Esophagus (tissue), 2 donors: ENCODE results near the gene CRIM1. TPM values are rescaled to one million over a fixed set of nuclear protein-coding genes. Genes with fewer than 3 reads are reported as not detected.

Experiments
- H3K27ac ChIP-seq, 2 donors: one replicate each; pipeline ENCODE4 v1.5.1; 2013; ENCODE audit warnings: low read depth in 2 of 2, mild to moderate bottlenecking in 2 of 2, inconsistent platforms in 1 of 2, low read length in 1 of 2, moderate library complexity in 1 of 2
- H3K27me3 ChIP-seq, 2 donors: one replicate each; pipeline ENCODE4 v1.6.1; 2013; ENCODE audit warnings: low read length in 2 of 2, control low read depth in 1 of 2, mild to moderate bottlenecking in 1 of 2; ENCODE audit not compliant: insufficient read depth in 2 of 2, control insufficient read depth in 1 of 2
- H3K36me3 ChIP-seq, 2 donors: one replicate each; pipeline ENCODE4 v1.6.1; 2013; ENCODE audit warnings: low read length in 1 of 2; ENCODE audit not compliant: control insufficient read depth in 2 of 2, insufficient read depth in 2 of 2
- H3K4me1 ChIP-seq, 2 donors: one replicate each; pipeline ENCODE4 v1.6.1; 2013; ENCODE audit warnings: low read length in 1 of 2; ENCODE audit not compliant: control insufficient read depth in 2 of 2, insufficient read depth in 2 of 2
- H3K4me3 ChIP-seq, 2 donors: one replicate each; pipeline ENCODE4 v1.5.1; 2013; ENCODE audit warnings: low read length in 2 of 2, mild to moderate bottlenecking in 2 of 2, low read depth in 1 of 2, moderate library complexity in 1 of 2
- H3K9me3 ChIP-seq, 2 donors: one replicate each; pipeline ENCODE4 v1.6.1; 2013; ENCODE audit warnings: mild to moderate bottlenecking in 2 of 2, low read depth in 1 of 2, low read length in 1 of 2, moderate library complexity in 1 of 2; ENCODE audit not compliant: control insufficient read depth in 2 of 2, insufficient read depth in 1 of 2
- WGBS, 2 donors: extraction: QIAGEN DNeasy Blood & Tissue Kit; methylation state at CpG; one replicate each; pipeline ENCODE4 v1.1.7; 2013; 5-methylcytosine and 5-hydroxymethylcytosine counted together
- polyA plus RNA-seq, 2 donors: library from polyadenylated mRNA; stranded (reverse); fragments of 200-250 nt; gene quantifications; one replicate each; pipeline ENCODE4 v1.2.3, GENCODE V29; 2013
- donor health status: healthy with polysubstance abuse.
- donor health status: Bipolar disorder and iron deficiency.

The CRIM1 gene
- polyA plus RNA-seq, 2 donors = 5.9 to 10.3 TPM

GRCh38 chr2:36526226-36526625, 170.6 kb downstream of the CRIM1 start:
- no peaks in the 10 kb centered on the region for H3K9me3 ChIP-seq
- no peaks in the 10 kb centered on the region for H3K27me3 ChIP-seq
- H3K27ac ChIP-seq = no peak overlapping the region
- peaks cover 0 to 6% of the 10 kb centered on the region in 2 donors for H3K36me3 ChIP-seq
- H3K4me3 ChIP-seq = no peak overlapping the region
- 73 to 74% methylated on average over 2 of the region's 2 CpGs for WGBS, 2 donors
- no peaks in the 10 kb centered on the region for H3K4me1 ChIP-seq

- WGBS, 2 donors = 83% methylated on average over 4 of the region's 4 CpGs
- H3K27ac ChIP-seq = no peak overlapping the region
These were observed 172.7 kb downstream of the CRIM1 start for GRCh38 chr2:36528274-36528673.

GRCh38 chr2:36528766-36529392, 173.3 kb downstream of the CRIM1 start:
- H3K27ac ChIP-seq = no peak overlapping the region
- WGBS, 2 donors = 81 to 87% methylated on average over 7 of the region's 7 CpGs

More at GRCh38 chr2:36528274-36528673, 172.7 kb downstream of the CRIM1 start:
- H3K9me3 ChIP-seq = no peaks in the 10 kb centered on the region
- peaks cover 0 to 6% of the 10 kb centered on the region in 2 donors for H3K36me3 ChIP-seq
- no peaks in the 10 kb centered on the region for H3K4me1 ChIP-seq
- H3K4me3 ChIP-seq = no peak overlapping the region
- H3K27me3 ChIP-seq = no peaks in the 10 kb centered on the region

GRCh38 chr2:36530178-36530982, 174.8 kb downstream of the CRIM1 start:
- Histone ChIP-seq H3K4me3 (no peak overlapping the region), H3K27ac (no peak overlapping the region), H3K36me3 (peaks cover 0 to 6% of the 10 kb centered on the region in 2 donors), H3K9me3 (no peaks in the 10 kb centered on the region), H3K27me3 (no peaks in the 10 kb centered on the region), H3K4me1 (no peaks in the 10 kb centered on the region)
- WGBS, 2 donors = 90 to 92% methylated on average over 9 of the region's 9 CpGs

More at GRCh38 chr2:36528766-36529392, 173.3 kb downstream of the CRIM1 start:
- Histone ChIP-seq H3K4me1 (no peaks in the 10 kb centered on the region), H3K36me3 (peaks cover 0 to 6% of the 10 kb centered on the region in 2 donors), H3K27me3 (no peaks in the 10 kb centered on the region), H3K4me3 (no peak overlapping the region), H3K9me3 (no peaks in the 10 kb centered on the region)

GRCh38 chr2:36530983-36531354, 175.4 kb downstream of the CRIM1 start:
- Histone ChIP-seq H3K4me1 (no peaks in the 10 kb centered on the region), H3K4me3 (no peak overlapping the region), H3K36me3 (peaks cover 0 to 6% of the 10 kb centered on the region in 2 donors), H3K27me3 (no peaks in the 10 kb centered on the region), H3K27ac (no peak overlapping the region), H3K9me3 (no peaks in the 10 kb centered on the region)
- WGBS, 2 donors = 84 to 89% methylated on average over 3 of the region's 3 CpGs

GRCh38 chr2:36534275-36534799, 178.8 kb downstream of the CRIM1 start:
- Histone ChIP-seq H3K36me3 (peaks cover 4 to 12% of the 10 kb centered on the region in 2 donors), H3K4me3 (no peak overlapping the region), H3K4me1 (no peaks in the 10 kb centered on the region), H3K27ac (no peak overlapping the region), H3K27me3 (no peaks in the 10 kb centered on the region), H3K9me3 (no peaks in the 10 kb centered on the region)

- Histone ChIP-seq H3K9me3 (no peaks in the 10 kb centered on the region), H3K36me3 (peaks cover 4 to 12% of the 10 kb centered on the region in 2 donors), H3K4me1 (no peaks in the 10 kb centered on the region), H3K4me3 (no peak overlapping the region), H3K27ac (no peak overlapping the region), H3K27me3 (no peaks in the 10 kb centered on the region)
- 88 to 92% methylated on average over 2 of the region's 2 CpGs for WGBS, 2 donors
These were observed 179.5 kb downstream of the CRIM1 start for GRCh38 chr2:36535099-36535498.

GRCh38 chr2:36536776-36537175, 181.2 kb downstream of the CRIM1 start:
- H3K4me1 ChIP-seq = no peaks in the 10 kb centered on the region
- no peak overlapping the region for H3K4me3 ChIP-seq
- H3K9me3 ChIP-seq = no peaks in the 10 kb centered on the region
- WGBS, 2 donors = 84 to 85% methylated on average over 3 of the region's 3 CpGs
- H3K27ac ChIP-seq = no peak overlapping the region
- H3K36me3 ChIP-seq = peaks cover 8 to 9% of the 10 kb centered on the region in 2 donors
- H3K27me3 ChIP-seq = no peaks in the 10 kb centered on the region

GRCh38 chr2:36538335-36538734, 182.8 kb downstream of the CRIM1 start:
- Histone ChIP-seq H3K4me1 (peaks cover 0 to 3% of the 10 kb centered on the region in 2 donors), H3K27ac (no peak overlapping the region), H3K9me3 (no peaks in the 10 kb centered on the region), H3K36me3 (peaks cover 9 to 11% of the 10 kb centered on the region in 2 donors), H3K27me3 (no peaks in the 10 kb centered on the region), H3K4me3 (no peak overlapping the region)
- WGBS, 2 donors = 80 to 89% methylated on average over 5 of the region's 5 CpGs
